OCI-LY7 (cell line): ENCODE results near the gene SOCS6.

ENCODE experiments used
- EZH2phosphoT487 ChIP-seq: fragments of 200-600 bp; sonication (generic); IDR thresholded peaks from 2 replicates; pipeline ENCODE4 v1.6.1; 2018; ENCODE audit warnings: low read depth, borderline replicate concordance, mild to moderate bottlenecking, mixed run types, antibody characterized with exemption, low read length, moderate library complexity, mixed read lengths
- TF ChIP-seq, protein P1 (sequence below): fragments of 200-600 bp; sonication (generic); conservative IDR thresholded peaks from 2 replicates; pipeline ENCODE4 v1.5.1; 2014; ENCODE audit warnings: mild to moderate bottlenecking, antibody characterized with exemption, low read length, moderate library complexity, mixed read lengths

DNA sequence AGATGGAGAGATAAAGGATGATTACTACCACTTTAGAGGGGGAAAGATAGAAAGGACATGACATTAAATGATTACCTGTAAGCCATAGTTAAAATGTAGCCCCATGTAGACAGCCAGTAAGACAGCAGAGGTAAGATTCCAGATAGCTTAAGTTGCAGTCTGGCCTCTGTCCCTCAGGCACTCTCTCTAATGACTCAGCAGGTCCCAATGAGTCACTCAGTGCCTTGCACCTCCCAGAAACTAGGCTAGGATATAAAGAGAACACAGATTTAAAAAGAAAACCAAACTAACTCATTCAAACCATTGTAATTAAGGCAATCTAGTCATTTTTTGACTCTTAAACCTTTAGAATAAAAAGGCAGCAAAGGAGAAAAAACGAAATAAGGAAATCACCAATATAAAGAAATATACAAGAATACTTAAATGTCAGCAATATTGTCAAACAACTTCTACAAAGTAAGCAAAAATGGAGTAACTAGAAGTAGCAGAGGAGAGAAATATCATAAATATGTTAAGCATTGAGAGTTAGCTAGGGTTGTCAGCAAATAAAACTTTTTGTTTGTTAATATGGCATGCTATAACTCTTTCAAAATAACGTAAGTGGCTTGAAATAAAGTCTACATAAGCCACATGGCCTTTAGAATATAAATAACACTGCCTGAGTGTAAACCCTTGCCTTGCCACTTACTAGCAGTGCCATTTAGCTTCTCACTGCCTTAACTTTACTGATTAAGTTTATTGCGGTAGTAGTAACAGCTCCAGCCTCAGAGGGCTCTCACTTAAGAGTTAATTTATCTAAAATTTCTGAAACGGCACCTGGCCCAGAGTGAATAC, 48.5 kb downstream of the SOCS6 start:
- TF ChIP-seq, protein P1, sequence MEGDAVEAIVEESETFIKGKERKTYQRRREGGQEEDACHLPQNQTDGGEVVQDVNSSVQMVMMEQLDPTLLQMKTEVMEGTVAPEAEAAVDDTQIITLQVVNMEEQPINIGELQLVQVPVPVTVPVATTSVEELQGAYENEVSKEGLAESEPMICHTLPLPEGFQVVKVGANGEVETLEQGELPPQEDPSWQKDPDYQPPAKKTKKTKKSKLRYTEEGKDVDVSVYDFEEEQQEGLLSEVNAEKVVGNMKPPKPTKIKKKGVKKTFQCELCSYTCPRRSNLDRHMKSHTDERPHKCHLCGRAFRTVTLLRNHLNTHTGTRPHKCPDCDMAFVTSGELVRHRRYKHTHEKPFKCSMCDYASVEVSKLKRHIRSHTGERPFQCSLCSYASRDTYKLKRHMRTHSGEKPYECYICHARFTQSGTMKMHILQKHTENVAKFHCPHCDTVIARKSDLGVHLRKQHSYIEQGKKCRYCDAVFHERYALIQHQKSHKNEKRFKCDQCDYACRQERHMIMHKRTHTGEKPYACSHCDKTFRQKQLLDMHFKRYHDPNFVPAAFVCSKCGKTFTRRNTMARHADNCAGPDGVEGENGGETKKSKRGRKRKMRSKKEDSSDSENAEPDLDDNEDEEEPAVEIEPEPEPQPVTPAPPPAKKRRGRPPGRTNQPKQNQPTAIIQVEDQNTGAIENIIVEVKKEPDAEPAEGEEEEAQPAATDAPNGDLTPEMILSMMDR = no peak
- no peak for TF ChIP-seq EZH2phosphoT487
